HuH-7 (cell line): Measurements from ENCODE around the gene RAP1GAP2.
"Not testable (repeated sequence)": the region's sequence is repeated elsewhere in the genome, so short reads cannot be mapped to it uniquely, and the experiment has no call there.

Experiments used
- DNase-seq: peaks from one replicate; pipeline ENCODE4 v3.0.0; 2011; ENCODE audit warnings: low spot score

Gene RAP1GAP2

DNA sequence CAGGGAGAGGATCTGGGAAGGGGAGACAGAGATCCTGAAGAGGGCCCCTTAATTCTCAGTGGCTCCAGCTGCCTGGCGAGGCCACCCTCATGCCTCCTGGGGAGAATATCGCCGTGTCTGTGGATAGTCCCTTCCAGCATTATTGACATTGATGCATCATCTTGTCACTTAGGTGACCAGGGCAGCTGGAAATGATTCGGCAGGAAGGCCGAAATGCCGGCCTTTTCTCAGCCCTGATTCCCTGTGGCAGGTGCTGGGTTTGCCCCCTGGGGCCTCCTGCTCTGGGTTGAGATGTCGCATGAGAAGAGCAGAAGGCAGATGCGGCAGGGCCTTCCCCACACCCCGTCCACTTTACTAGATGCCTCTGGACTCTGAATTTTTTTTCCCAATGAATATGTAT is 89.5 kb downstream of the RAP1GAP2 start:
- DNase-seq: no peak

DNA sequence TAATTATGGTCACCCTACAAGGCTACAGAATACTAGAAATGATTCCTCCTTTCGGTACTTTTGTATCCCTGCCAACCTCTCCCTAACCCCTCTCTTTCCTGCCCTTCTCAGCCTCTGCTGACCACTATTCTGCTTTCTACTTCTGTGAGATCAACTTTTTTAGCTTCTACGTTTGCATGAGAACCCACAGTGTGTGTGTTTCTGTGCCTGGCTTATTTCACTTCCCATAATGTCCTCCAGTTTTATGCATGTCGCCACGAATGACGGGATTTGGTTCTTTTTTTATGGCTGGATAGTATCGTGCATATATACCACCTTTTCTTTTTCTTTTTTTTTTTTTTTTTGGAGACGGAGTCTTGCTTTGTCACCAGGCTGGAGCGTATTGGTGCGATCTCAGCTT is 92.1 kb downstream of the RAP1GAP2 start:
- no peak for DNase-seq

DNA sequence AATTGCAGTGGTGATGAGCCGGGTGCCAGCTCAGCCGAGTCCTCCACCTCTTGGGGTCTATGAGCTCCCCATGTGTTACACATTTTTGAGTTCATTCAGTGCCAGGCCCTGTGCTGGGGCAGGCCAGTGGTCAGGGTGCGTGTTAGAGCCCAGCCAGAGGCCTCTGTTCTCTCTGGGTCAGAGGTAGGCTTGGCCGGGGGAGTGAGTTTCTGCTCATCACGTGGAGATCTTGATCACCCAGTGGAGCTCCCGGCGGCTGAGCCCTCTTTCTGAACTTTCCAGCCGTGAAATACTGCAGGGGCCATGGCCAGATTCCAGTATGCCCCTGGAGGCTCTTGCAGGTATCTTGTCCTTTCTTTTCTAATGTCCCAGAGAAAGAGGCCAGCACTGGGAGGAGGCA is 93.0 kb downstream of the RAP1GAP2 start:
- no peak for DNase-seq

DNA sequence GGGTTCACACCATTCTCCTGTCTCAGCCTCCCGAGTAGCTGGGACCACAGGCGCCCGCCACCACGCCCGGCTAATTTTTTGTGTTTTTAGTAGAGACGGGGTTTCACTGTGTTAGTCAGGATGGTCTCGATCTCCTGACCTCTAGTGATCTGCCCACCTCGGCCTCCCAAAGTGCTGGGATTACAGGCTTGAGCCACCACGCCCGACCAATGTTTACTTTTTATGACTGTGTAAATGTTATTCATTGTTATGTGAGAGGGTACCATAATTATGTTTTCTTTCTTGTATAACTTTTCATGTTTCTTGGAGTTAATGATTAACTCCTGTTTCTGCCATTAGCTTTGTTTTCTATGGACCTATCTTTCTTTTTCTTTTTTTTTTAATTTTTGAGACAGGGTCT is 94.5 kb downstream of the RAP1GAP2 start:
- not testable (repeated sequence) for DNase-seq

DNA sequence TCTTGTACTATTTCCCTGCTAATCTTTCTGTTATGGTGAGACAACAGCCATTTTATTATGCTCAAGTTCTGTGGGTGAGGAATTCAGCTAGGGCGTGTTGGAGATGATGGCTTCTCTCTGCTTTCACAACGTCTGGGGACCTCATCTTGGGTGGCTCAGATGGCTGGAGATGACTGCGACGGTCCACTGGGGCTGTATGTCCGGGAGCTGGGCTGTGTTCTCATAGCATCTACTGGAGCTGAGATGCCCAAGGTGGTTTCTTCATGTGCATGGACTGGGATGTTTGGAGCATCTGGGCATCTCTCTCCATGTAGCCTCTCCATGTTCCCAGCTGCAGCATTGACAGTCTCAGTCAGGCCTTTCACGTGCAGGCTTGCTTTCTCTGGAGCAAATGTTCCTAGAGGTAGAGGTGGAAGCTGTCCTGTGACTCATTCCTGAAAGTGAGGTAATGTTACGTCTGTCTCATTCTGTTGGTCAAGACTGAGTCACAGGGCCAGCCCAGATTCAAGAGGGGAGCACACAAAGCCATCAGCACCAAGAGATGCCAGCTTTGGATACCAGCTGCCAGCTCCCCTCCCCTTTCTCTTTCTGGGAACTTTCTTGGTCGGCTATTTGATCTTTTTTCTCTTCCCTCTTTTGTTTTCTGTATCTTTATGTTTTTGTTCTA is 96.2 kb downstream of the RAP1GAP2 start:
- no peak for DNase-seq

DNA sequence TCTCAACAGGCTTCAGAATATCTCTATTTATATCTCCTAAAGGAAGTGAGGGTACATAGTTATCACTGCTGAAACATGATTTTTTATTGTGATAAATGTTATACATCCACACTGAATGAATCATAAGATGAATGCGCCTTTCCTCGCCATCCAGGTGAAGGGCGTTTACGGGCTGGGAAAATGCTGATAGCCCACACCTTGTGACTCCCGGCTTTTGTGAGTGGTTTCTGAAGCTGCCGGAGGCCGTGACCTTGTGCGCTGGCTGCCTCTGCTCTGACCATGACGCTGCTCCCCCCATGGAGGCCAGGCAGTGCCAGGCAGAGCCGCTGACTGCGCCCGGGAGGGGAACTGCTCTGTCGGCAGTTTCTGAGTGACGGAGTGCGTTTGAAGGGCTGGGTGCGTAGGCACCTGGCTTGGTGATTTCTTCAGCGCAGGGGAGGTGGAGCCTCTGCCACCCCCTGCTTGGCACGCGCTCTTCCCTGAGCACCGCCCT is 97.2 kb downstream of the RAP1GAP2 start:
- DNase-seq: no peak

DNA sequence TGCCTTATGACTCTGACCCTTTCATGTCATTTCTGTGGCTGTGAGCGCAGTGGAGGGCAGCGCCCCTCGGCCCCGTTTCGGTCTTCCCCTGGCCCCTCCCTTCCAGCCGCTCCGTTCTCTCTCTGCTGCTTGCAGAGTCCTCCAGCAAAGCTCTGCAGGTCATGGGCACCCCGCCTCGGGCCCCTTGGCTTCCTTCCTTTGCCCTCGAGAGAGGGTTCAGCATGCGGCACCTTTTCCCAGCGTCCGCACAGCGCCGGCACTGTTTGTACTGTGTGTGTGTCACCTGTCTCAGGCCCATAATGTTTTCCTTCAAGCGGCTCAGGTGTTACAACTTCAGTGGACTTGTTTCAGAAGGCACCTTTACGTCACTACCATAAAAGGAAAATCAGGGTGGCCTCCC is 98.5 kb downstream of the RAP1GAP2 start:
- no peak for DNase-seq

DNA sequence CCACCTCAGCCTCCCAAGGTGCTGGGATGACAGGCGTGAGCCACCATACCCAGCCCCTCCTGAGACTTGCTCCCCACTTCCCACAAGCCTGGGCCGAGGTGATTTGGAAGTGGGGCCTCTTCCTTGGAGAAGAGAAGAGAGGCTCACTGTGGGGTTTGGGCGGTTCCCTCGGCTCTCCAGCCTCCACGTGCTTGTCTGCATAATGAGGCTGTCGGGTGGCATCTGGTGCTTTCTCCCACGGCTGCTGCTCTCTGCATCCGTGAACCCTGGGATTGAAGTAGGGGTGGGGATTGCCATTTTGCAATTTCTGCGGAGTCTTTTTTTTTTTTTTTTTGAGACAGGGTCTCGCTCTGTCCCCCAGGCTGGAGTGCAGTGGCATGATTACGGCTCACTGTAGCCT is 101.4 kb downstream of the RAP1GAP2 start:
- no peak for DNase-seq

DNA sequence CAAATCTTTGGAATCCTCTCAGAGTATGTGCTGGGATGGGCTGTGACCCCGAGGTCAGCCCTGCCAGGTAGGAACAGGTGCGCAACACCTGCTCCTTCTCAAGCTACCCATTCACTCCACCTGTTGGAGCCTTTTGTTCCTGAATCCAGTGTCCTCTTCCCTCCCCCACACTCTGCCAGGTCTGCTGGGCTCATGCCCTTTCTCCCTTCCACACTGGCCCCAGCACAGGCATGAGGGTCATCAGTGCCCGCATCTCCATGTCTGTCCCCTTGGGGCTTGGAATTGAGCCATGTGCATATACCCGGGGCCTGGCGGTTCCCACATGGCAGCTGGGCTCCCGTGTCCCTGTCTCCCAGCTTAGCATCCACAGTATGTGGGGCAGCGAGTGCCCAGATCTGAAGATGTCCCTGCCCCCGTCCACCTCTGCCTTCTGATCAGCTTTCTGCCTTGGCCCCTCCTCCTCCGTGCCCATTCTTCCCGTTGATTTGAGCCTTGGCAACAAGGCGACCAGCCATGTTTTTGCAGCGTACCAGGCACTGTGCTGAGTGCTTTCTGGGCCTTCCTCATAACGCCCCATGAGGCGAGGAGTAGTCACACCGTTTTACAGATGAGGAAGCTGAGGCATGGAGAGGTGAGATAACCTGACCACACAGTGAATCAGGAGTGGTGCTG is 102.2 kb downstream of the RAP1GAP2 start:
- DNase-seq: no peak

DNA sequence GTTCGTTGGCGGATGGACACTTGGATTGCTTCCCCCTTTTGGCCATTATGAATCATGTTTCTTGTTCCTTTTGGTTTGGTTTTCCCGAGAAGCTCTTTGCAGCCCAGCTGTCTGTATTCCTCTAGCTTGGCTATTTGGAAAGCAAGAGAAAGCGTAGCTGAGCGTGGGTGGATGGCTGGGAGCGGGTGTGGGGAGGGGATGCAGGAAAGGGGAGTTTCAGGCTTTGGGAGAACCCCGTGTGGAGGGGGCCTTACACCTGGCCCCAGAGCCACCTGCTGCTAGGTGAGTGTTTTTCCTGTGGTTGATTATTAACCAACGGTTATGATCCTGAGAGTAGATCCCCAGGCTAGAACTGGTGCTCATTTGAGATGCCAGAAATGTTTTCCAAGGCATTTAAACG is 103.7 kb downstream of the RAP1GAP2 start:
- DNase-seq: peak; percentile 42

DNA sequence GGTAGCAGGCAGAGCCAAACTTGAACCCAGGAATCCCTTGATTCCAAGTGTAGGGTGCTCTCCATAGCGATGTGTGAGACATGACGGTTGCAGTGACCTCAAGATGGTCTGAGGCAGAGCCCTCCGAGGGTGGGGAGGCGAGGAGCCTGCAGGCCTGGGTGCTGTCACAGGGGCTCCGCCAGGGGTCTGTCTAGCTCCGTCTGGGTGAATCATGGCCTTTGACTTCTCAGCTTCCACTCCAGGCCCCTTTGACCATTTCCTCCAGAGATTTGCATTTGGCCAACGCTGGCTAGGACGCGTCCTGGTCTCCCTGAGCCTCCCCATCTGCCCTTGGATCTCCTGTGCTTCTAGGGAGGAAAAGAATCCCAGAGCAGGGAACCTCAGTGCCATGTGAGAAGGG is 104.6 kb downstream of the RAP1GAP2 start:
- no peak for DNase-seq

DNA sequence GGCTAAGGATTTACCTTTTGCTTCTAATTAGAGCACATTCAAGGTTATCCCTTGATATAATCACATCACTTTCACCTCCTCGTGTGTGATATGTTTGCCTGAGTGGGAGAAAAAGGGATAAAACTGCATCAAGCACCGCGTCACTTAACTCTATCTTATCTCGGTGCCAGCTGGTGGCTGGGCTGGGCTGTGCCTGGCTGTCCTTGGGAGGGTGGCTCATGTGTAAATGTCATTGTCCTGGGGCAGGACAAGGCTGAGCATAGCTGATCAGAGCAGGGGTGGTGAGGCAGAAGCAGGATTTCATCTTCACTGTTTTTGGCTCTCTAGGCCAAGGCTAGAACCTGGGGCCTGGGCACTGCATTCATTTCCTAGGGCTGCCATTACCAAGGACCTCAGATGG is 105.3 kb downstream of the RAP1GAP2 start:
- DNase-seq: no peak

DNA sequence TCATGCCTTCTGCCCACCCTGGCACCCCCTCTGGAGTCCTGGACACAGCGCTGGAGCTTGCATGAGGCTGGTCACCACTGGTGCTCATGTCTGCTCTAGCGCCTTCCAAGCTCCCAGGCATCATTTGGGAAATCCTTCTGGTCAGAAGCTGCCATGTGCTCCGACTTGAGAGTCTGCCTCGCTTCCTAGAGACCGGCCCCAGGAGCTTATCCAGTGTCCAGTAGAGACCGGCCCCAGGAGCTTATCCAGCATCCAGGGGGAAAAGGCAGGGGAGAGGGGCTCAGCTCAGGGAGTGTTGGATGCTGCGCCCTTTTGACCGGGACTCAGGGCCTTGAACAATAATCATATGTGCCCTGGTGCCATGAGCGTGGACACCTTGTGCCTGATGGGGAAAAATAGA is 106.3 kb downstream of the RAP1GAP2 start:
- DNase-seq: no peak

DNA sequence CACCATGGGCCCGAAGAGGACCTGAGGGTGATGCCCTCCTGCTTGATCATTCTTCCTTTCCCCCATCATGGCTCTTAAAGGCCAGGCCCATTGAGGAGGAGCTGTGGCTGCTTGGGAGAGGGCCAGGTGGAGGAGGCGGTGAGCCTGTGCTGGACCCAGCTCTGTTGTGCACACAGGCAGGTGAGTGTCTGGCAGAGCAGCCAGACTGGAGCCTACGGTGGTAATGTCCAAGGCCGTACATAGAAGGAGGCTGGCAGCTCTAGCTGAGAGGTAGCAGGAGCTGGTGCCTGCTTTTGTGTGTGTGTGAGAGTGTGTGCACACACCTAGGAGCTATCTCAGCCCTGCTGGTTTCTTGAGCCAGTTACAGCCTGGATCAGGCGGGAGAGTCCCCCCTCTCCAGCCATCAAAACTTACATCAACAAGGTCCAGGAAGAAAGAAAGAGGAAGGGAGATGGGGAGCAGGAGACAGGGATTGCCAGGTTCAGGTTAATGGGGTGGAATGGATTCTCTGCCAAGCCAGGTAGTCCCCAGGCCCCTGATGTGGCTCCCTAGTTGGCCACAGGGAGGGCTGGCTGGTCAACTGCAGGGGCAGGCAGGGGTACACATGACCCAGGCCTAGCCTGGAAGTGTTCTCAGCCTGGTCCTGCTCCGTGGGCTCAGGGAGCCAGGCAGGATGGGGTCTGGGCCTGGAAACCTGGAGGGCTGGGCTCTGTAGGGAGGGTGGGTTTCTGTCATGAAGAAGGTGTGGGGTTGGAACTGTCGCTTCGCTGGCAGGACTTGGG is 107.1 kb downstream of the RAP1GAP2 start:
- no peak for DNase-seq

DNA sequence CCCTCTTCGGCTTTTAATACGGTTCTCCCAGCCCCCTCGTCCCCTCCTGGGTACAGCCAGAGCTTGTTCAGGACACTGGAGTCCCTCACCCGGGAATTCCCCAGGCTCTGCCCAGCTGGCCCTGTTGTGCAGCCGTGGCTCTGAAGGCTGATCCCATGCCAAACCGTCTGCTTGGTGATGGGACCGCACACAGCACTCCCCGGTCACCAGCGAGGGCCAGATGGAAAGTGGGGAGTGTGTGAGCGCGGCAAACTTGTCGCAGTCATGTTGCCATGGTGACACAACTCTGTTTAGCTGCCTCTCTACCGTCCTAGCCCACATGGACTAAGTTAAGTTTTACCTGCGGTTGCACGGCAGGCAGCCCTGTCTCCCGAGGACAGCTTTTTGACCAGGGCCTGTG is 107.9 kb downstream of the RAP1GAP2 start:
- DNase-seq: no peak

DNA sequence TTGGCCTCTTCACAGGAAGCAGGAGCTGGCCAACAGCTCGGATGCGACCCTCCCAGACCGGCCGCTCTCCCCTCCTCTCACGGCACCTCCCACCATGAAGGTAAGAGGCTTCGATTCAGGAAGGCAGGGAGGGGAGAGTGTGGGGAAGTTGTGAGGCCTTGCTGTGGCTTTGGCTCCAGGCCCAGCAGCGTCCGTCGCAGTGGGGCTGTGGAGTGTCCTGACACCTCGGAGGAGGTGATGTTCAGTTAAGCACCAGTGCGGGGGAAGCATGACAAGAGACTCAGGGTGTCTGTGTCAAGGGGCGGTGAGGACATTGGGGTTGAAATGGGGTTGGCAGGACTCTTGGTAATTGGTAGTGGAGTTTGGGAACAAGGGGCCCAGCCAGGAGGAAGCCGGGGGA is 109.0 kb downstream of the RAP1GAP2 start:
- no peak for DNase-seq

DNA sequence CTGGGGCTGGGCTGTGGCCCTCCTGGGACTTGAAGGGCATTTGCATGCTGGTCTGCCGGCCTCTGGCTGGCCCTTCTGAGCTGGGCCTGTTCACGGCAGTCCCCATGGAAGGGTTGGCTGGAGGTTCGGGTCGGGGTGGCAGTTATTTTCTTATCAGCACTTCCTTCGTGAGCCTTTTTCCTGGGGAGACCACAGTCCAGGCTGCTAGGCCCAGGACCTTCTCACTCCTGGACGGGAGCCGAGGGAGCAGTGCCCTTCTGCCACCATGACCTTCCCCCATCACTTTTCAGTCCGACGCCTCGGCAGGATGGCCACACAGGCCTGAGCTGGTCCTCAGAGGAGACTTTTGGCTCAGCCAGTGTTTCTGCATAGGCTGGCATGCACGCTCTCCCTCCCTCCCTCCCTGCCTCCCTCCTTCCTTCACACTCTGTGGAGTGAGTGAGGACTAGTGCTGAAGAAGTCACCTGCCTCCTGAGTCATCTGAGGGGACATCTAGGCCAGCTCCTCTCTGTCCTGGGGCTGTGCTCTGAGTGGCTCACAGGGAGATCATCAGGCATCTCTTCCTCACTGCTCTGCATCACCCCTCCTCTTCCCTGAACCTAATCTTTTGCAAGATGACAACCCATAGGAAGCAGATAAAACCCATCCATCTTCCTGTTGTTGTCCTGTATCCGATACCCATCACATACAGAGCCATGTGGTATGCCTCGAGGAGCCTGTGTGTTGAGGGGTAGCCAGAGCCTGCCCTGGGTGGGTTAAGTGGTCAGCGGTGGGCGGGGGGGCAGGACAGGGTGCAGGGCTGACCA is 109.7 kb downstream of the RAP1GAP2 start:
- no peak for DNase-seq

DNA sequence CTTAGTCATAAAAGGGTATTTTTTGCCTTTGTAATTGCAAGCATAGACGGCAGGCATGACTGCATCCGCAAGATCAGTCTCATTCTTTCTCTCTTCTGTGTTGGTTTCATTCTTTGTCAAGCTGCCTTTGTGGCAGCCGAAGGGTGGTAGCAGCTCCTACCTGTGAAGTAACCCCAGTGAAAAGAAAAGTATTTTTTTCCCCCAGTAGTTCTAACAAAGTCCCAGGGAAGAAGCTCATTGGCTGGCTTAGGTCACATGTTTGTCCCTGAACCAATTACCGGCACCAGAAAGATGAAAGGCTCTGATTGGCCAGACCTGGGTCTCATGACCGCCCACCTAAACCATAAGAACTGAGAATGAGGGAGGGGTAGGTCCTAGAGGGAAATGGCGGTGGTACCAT is 110.7 kb downstream of the RAP1GAP2 start:
- no peak for DNase-seq

DNA sequence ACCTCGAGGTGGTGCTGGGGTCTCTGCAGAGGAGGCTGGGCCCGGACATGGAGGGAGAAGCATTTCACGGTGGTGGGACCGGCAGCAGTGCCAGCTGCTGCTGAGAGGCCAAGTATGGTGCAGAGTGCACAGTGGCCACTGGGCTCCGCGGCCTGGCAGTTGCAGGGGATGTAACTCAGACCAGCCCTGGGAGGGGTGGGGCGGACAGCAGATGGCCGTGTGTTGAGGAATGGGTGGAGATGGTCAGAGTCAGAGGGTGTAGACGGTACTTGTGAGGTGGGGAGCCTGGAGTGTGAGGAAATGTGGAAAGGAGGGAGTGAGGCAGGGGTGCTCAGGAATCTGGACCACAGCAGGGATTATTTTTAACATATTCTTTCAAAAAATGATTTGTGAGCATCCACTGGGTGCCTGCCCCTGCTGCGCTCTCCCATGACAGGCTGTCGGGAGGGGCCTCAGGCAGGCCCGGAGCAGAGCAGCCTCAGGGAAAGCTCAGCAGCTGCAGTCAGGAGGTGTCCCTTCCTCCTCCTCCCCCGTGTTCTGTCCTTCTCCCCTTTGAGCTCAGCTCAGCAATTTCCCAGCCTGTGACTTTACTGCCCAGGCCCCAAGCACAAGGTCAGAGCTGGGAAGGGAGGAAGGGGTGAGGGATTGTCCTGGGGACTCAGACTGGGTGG is 113.1 kb downstream of the RAP1GAP2 start:
- DNase-seq: no peak

DNA sequence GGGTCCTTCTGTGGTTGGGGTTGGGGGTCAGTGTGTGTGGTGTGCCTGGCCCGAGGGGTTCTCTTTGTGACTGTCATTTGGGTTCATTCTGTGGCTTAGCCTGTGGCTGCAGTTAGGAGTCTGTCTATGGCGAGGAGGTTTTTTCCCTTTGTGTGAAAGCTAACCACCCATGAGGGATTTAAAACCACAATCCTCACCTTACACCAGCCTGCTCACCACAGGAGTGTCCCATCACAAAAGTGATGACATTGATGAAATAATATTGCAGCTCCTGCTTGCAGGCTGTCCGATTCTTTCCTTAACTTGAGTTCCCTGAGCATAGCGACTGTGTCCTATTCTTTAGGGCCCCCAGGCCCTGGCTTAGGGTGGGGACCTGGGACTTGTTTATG is 113.6 kb downstream of the RAP1GAP2 start:
- no peak for DNase-seq

DNA sequence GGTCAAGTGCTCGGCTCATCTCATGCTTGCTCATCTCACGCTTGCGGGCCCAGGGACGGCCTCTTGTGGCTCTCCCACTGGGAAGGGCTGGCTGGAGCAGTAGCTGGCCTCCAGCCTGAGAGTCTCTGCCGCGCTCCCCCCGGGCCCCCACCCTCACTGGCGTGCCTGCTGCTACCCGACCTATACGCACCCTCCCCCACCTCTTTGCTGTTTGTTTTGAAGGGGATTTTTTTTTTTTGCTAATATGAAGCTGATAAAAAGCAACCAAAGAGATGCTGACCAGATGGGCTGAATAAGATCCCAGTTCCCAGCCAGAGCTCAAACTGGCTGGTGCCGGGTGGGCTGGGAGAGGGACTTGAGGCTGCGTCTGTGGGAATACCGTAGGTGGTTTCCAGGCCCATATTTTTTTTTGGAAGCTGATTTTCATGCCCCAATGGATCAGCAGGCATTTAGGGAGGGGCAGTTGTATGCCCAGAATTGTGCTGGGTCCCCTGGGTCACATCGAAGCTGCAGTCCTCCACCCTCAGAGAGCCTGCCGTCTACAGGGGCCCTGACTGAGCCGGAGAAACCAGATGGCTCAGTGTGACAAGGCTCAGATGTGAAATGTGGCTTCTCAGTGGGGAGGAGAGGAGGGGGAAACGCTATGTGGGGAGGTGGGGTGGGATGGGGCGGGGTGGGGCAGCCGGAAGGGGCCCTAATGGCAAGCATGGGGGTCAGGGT is 115.0 kb downstream of the RAP1GAP2 start:
- DNase-seq: no peak
